GM21381 (cell line): ENCODE results near the gene SLC8B1.

Source experiments
- ATAC-seq: cut with Tn5 transposase; IDR thresholded peaks from one replicate; pipeline ENCODE4 v1.9.1; 2021; ENCODE audit warnings: mild to moderate bottlenecking, moderate library complexity; ENCODE audit not compliant: unreplicated experiment

Gene SLC8B1

GRCh38 chr12:113334786-113335539, at the start of gene SLC8B1:
SLC8B1 (minus strand) TSS chr12:113335109; CDS start chr12:113332878, 2,231 bp downstream.
- peak; percentile 97 for ATAC-seq

- ATAC-seq = no peak
These were observed 47.3 kb upstream of the SLC8B1 start for GRCh38 chr12:113382206-113382605.

- ATAC-seq = no peak
These were observed 46.3 kb upstream of the SLC8B1 start for GRCh38 chr12:113381220-113381619.

GRCh38 chr12:113378291-113378690, 43.4 kb upstream of the SLC8B1 start:
- ATAC-seq = no peak

GRCh38 chr12:113374823-113375428, 40.0 kb upstream of the SLC8B1 start:
- no peak for ATAC-seq

GRCh38 chr12:113373969-113374368, 39.1 kb upstream of the SLC8B1 start:
- ATAC-seq = no peak

GRCh38 chr12:113373440-113373839, 38.5 kb upstream of the SLC8B1 start:
- no peak for ATAC-seq

GRCh38 chr12:113372371-113372770, 37.5 kb upstream of the SLC8B1 start:
- no peak for ATAC-seq

- ATAC-seq = no peak
These were observed 36.9 kb upstream of the SLC8B1 start for GRCh38 chr12:113371808-113372207.

GRCh38 chr12:113370923-113371682, 36.2 kb upstream of the SLC8B1 start:
- ATAC-seq = no peak

- no peak for ATAC-seq
These were observed 34.6 kb upstream of the SLC8B1 start for GRCh38 chr12:113369391-113369985.

GRCh38 chr12:113368331-113368730, 33.4 kb upstream of the SLC8B1 start:
- ATAC-seq = no peak

GRCh38 chr12:113366827-113367226, 31.9 kb upstream of the SLC8B1 start:
- ATAC-seq = no peak

GRCh38 chr12:113365639-113366395, 30.9 kb upstream of the SLC8B1 start:
- no peak for ATAC-seq

GRCh38 chr12:113364698-113365097, 29.8 kb upstream of the SLC8B1 start:
- no peak for ATAC-seq

- ATAC-seq = no peak
These were observed 26.9 kb upstream of the SLC8B1 start for GRCh38 chr12:113361574-113362370.

- ATAC-seq = no peak
These were observed 25.2 kb upstream of the SLC8B1 start for GRCh38 chr12:113359939-113360748.

GRCh38 chr12:113359133-113359938, 24.4 kb upstream of the SLC8B1 start:
- peak; percentile 4 for ATAC-seq
